ENCODE results near the gene USP10. TPM values are rescaled to one million over a fixed set of nuclear protein-coding genes. Genes with fewer than 3 reads are reported as not detected.

The USP10 gene
- total RNA-seq, 1 donor from 2014 or later, result 73.4 TPM

- H3K4me3 ChIP-seq (ENCODE audit: low read depth, low read length), result no peak overlapping the region
These were observed 55.3 kb downstream of the USP10 start for GRCh38 chr16:84754956-84755672.

GRCh38 chr16:84756830-84757229, 57.0 kb downstream of the USP10 start:
- no peak for TF ChIP-seq CTCF (conservative IDR thresholded peaks at IDR 0.05; ENCODE audit: low read depth, low read length)
- DNase-seq (ENCODE audit: low read depth), result no peak
- no peak overlapping the region for H3K4me3 ChIP-seq (ENCODE audit: low read depth, low read length)

More at GRCh38 chr16:84754956-84755672, 55.3 kb downstream of the USP10 start:
- no peak for TF ChIP-seq CTCF (conservative IDR thresholded peaks at IDR 0.05; ENCODE audit: low read depth, low read length)
- DNase-seq (ENCODE audit: low read depth), result no peak

DNA sequence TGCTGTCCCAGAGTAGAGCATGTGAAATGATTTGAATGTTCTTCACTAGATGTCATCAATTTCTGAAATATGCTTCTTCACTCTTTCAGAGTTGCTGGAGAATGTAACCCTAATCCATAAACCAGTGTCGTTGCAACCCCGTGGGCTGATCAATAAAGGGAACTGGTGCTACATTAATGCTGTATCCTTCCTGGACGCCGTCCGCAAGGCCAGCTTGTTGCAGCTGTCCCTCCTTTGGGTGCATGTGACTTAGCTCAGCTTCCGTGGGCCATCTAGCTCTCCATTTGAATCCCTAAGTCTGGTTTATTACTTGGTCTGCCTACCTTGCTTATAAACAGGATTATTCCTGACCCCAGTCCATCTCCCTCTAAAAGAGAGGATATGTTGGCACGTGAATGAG, 58.8 kb downstream of the USP10 start:
- DNase-seq (ENCODE audit: low read depth), result no peak
- TF ChIP-seq CTCF (conservative IDR thresholded peaks at IDR 0.05; ENCODE audit: low read depth, low read length), result no peak
- H3K4me3 ChIP-seq (ENCODE audit: low read depth, low read length), result no peak overlapping the region

- DNase-seq (ENCODE audit: low read depth), result no peak
- H3K4me3 ChIP-seq (ENCODE audit: low read depth, low read length), result no peak overlapping the region
- no peak for TF ChIP-seq CTCF (conservative IDR thresholded peaks at IDR 0.05; ENCODE audit: low read depth, low read length)
These were observed 59.3 kb downstream of the USP10 start for GRCh38 chr16:84759061-84759460.

- no peak for DNase-seq (ENCODE audit: low read depth)
- TF ChIP-seq CTCF (conservative IDR thresholded peaks at IDR 0.05; ENCODE audit: low read depth, low read length), result no peak
- H3K4me3 ChIP-seq (ENCODE audit: low read depth, low read length), result no peak overlapping the region
These were observed 60.1 kb downstream of the USP10 start for GRCh38 chr16:84759906-84760305.

DNA sequence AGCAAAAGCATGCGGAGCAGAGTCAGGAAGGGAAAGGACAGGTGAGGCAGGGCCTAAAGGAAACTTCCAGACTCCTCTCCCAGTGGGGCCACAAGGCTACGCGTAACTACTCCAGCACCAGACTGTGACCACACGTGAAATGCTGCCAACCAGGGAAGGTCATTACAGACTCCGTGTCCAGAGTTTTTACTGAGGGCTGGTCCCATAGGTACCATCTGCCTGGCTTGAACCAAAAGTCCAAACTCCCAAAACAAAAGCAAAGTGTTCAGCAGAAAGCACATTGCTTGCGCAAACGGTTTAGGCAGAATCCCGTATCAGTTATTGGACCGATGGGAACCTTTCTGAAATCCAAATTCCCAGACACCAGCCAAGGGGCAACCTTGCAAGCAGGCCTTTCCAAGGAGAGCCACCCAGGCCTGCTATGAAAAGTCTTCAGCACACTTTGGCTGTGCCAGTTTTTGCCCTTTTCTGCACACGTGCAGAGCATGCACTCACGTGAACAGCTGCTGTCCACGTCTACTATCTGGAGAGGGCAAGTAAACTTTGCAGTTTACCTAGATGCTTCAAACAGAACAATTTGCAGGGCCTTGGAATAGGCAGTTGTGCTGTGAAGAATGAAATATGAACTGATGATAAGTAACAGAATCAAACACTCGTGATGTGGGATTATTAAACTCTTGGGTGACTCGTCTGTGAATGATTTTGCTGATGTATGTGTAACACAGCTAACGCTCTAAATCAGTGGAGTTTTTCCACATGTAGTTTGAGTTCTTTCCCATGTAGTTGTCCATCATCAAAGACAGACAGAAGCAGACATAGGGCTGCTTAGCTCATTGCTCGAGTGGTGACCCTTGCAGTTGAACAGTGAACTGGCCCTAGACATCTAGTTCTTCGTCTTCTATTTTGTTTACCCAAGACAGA, 61.9 kb downstream of the USP10 start:
- no peak overlapping the region for H3K4me3 ChIP-seq (ENCODE audit: low read depth, low read length)
- DNase-seq (ENCODE audit: low read depth), result no peak
- no peak for TF ChIP-seq CTCF (conservative IDR thresholded peaks at IDR 0.05; ENCODE audit: low read depth, low read length)
